RWPE1 (cell line): ENCODE measurements around the gene UFM1.

Experiments
- CTCF ChIA-PET: fragments of 350-600 bp; sonication (Branson Sonifier 250); formaldehyde crosslinking; extraction: SDS; loops from one replicate; lab custom pipeline; 2021; lab: Yijun Ruan, JAX
- POLR2A ChIA-PET: fragments of 400-600 bp; formaldehyde crosslinking; extraction: SDS; loops from one replicate; lab custom pipeline; 2020; ENCODE audit warnings: antibody characterized with exemption; ENCODE audit not compliant: low non-redundant PET; lab: Yijun Ruan, JAX
- DNase-seq: peaks from one replicate; pipeline ENCODE4 v3.0.0; 2012; ENCODE audit warnings: low spot score
- H3K27ac ChIP-seq: fragments of 450-650 bp; 2 replicates; pipeline ENCODE4 v1.5.1; 2017
- TF ChIP-seq, protein P1 (sequence below): fragments of 450-650 bp; conservative IDR thresholded peaks from 2 replicates; pipeline ENCODE4 v1.5.1; 2017; ENCODE audit warnings: low read depth, mild to moderate bottlenecking

Gene UFM1

DNA sequence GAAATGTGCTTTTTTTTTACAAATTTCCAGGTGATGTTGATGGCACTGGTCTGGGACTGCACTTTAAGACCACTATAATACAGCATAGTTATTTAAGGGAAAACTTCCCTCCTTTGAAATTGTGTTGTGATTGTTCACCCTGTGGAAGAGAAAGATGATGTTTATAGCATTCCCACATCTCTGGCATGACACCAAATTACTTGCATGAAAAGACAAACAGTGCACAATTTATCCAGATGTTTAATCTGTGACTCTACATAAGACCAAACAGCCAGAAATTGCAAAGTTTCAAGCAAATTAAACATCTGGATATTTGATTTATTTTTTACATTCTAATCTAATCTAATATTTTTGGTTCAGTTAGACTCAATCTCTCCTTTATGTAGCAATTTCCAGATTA is 51.6 kb downstream of the UFM1 start:
- no peak overlapping the region for H3K27ac ChIP-seq
- POLR2A ChIA-PET, result no interaction called here

DNA sequence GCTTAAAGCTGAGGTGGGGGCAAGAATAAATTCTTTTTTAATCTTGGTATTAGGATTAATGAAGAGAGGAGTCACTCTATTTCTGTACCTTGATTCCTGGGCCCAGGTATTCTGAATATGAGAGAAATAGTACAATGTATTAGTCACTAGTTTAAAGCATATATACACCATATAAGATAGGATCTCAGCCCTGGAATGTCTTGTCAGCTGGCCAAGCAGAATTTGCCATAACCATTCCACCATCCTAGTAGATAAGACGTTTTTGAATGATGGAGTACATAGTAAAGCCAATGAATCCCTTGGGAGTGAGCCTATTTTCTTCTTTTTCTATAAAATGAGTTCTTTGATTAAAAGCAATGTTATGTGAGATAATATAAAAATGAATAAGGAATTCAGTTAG is 55.6 kb downstream of the UFM1 start:
- TF ChIP-seq, protein P1, sequence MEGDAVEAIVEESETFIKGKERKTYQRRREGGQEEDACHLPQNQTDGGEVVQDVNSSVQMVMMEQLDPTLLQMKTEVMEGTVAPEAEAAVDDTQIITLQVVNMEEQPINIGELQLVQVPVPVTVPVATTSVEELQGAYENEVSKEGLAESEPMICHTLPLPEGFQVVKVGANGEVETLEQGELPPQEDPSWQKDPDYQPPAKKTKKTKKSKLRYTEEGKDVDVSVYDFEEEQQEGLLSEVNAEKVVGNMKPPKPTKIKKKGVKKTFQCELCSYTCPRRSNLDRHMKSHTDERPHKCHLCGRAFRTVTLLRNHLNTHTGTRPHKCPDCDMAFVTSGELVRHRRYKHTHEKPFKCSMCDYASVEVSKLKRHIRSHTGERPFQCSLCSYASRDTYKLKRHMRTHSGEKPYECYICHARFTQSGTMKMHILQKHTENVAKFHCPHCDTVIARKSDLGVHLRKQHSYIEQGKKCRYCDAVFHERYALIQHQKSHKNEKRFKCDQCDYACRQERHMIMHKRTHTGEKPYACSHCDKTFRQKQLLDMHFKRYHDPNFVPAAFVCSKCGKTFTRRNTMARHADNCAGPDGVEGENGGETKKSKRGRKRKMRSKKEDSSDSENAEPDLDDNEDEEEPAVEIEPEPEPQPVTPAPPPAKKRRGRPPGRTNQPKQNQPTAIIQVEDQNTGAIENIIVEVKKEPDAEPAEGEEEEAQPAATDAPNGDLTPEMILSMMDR, result no peak
- ChIA-PET CTCF (no interaction called here), POLR2A (no interaction called here)
- no peak overlapping the region for H3K27ac ChIP-seq
- DNase-seq, result no peak

More for the DNA sequence above, 51.6 kb downstream of the UFM1 start:
- TF ChIP-seq, protein P1, result no peak
- no peak for DNase-seq
- CTCF ChIA-PET, result interaction anchor here (0.6 to 0.7 kb wide), 2 partner anchors 22 to 533 kb away, joined by 3 to 4 read pairs; no protein-coding TSS in a partner anchor

DNA sequence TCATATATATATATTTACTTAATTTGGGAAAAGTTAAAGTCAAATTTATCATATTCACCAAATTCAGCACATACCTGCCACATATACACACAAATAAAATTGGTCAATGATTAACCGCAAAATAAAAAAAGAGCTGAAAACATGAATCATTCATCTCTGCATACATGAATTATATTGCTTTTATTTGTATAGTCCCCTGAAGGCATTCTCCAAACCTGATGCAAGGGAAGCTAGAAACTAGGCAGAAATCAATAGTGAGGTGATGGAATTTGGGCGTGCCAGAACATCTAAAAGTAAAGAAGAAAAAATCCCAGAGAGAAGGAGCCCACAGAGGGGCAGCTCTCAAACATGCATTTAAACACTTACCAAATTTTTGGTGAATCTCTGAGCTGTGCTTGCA is 60.1 kb downstream of the UFM1 start:
- ChIA-PET POLR2A (interaction anchor here (0.6 kb wide), 1 partner anchor 22 kb away, joined by 6 read pairs; no protein-coding TSS in a partner anchor), CTCF (interaction anchor here (0.5 kb wide), 1 partner anchor 338 kb away, joined by 5 read pairs; no protein-coding TSS in a partner anchor)
- DNase-seq, result peak; percentile 55
- no peak overlapping the region for H3K27ac ChIP-seq
- TF ChIP-seq, protein P1, result no peak

DNA sequence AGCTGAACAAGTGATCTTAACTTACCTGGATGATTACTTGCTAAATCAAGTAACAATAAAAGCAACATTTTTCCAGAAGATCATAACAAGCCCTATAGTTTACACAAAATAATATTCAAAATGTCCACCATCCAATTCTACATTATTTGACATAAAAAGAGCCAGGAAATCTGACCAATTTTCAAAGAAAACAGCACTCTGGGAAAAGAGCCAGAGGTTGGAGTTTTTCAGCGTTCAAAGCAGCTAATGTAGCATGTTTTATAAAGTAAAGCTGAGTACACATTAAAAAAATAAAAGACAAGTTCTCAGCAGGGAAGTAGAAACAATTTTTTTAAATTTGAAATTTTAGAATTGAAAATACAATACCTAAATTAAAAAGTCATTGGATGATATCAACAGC is 62.6 kb downstream of the UFM1 start:
- POLR2A ChIA-PET, result no interaction called here

More for the DNA sequence above, 62.6 kb downstream of the UFM1 start:
- no peak for DNase-seq
- CTCF ChIA-PET, result no interaction called here
- H3K27ac ChIP-seq, result no peak overlapping the region
- TF ChIP-seq, protein P1, result no peak
